ENCODE measurements around the gene HIVEP2.

The HIVEP2 gene

GRCh38 chr6:142857796-142858555 is 87.0 kb downstream of the HIVEP2 start:
- in situ Hi-C loops (cut with HindIII; ENCODE audit: low sequenced_read_pairs) = no loop called here
- TF ChIP-seq CTCF (IDR thresholded peaks at IDR 0.05; ENCODE audit: low read depth, low read length, missing control alignments) = no peak
- no peak overlapping the region for H3K4me3 ChIP-seq (ENCODE audit: low read depth, low read length)
- DNase-seq (ENCODE audit: low read depth) = no peak

- DNase-seq (ENCODE audit: low read depth) = no peak
- no peak overlapping the region for H3K4me3 ChIP-seq (ENCODE audit: low read depth, low read length)
- in situ Hi-C loops (cut with HindIII; ENCODE audit: low sequenced_read_pairs) = no loop called here
- no peak for TF ChIP-seq CTCF (IDR thresholded peaks at IDR 0.05; ENCODE audit: low read depth, low read length, missing control alignments)
These were observed 87.7 kb downstream of the HIVEP2 start for GRCh38 chr6:142857233-142857761.

DNA sequence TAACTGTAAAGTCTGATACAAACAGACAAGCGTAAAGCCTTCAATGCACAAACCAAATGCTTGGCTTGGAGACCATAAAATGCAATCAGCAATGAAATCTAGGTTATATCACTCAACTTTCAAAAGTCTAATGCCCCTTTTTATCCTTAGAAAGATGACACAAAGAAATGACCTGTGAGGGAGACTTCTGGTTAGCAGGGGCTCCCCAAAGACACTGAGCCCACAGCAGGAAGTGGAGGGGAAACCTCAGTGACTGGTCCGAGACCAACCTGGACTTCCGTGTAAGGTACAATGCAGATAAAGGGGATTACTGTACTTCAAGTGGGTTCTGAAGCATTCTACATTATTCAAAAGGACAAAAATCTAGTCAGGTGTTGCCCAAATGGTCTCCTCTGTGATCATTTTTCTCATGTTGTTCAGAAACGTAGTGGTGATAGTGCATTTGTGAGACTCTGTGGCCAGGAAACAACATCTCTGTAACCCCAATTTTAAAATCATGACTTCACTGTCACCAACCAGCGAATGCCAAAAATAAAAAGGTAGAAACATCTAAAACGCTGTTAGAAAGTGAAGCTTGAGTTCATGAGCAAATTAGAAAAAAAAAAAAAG is 88.2 kb downstream of the HIVEP2 start:
- H3K4me3 ChIP-seq (ENCODE audit: low read depth, low read length) = no peak overlapping the region
- no peak for DNase-seq (ENCODE audit: low read depth)
- no peak for TF ChIP-seq CTCF (IDR thresholded peaks at IDR 0.05; ENCODE audit: low read depth, low read length, missing control alignments)
- in situ Hi-C loops (cut with HindIII; ENCODE audit: low sequenced_read_pairs) = no loop called here

GRCh38 chr6:142855893-142856623 is 88.9 kb downstream of the HIVEP2 start:
- H3K4me3 ChIP-seq (ENCODE audit: low read depth, low read length) = no peak overlapping the region
- TF ChIP-seq CTCF (IDR thresholded peaks at IDR 0.05; ENCODE audit: low read depth, low read length, missing control alignments) = no peak
- no peak for DNase-seq (ENCODE audit: low read depth)
- in situ Hi-C loops (cut with HindIII; ENCODE audit: low sequenced_read_pairs) = no loop called here

DNA sequence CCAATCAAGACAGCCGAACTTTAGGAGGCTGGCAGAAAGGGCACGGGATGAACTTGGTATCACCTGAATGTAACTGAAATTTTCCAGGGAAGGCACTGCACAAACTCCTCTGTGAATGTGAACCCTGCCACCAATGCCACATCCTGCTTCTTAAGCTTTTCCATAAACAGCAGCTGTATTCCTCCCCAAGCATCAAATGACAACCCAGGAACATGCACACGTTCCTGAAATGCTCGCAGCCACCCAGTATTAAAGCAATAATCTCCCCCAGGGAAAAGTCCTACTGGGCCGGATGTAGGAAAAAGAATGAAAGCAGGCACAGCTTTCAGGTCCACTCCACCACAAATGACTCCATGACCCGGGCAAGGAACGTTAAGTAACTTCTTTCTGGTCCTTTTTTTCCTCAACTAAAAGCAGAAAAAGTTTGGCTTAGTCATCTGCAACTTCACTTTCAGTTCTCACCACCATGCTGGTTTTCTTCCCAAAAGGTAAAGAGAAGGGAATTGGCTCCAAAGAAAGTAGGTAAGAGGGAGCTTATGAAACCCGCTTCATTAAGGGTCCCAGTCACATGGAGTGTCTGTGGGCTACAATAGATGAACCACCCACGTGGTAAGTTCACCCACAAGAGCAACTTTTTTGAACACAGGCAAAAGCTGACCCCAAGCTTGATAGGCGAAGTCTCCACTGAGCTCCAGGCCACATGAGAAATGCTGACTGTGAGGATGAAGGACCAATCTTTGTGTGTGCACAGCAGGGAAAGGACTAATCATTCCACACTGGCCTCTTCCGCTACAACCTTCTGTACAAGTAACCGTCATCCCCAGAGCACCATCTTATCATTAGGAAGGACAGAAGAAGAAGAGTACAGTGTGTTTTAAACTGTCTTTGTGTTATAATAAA is 90.1 kb downstream of the HIVEP2 start:
- TF ChIP-seq CTCF (IDR thresholded peaks at IDR 0.05; ENCODE audit: low read depth, low read length, missing control alignments) = no peak
- no peak overlapping the region for H3K4me3 ChIP-seq (ENCODE audit: low read depth, low read length)
- DNase-seq (ENCODE audit: low read depth) = no peak
- in situ Hi-C loops (cut with HindIII; ENCODE audit: low sequenced_read_pairs) = no loop called here
